ENCODE results near the gene HOXA3.

The HOXA3 gene

GRCh38 chr7:27155816-27156507 is 3.6 kb upstream of the HOXA3 start:
- Histone ChIP-seq H3K4me1 (ENCODE audit: control extremely low read depth in 1 of 4, control insufficient read depth in 4 of 4, insufficient read depth in 4 of 4, low read length in 3 of 4) (peaks cover 4 to 86% (median 77%) of the 10 kb centered on the region in 4 experiments), H3K36me3 (ENCODE audit: control insufficient read depth in 4 of 4, insufficient read depth in 4 of 4, low read length in 3 of 4) (peaks cover 0 to 17% (median 0%) of the 10 kb centered on the region in 4 experiments), H3K27me3 (replicated peaks in 2 of 5; ENCODE audit: control insufficient read depth in 4 of 5, insufficient read depth in 5 of 5, low read length in 4 of 5) (no peaks in the 10 kb centered on the region), H3K4me3 (ENCODE audit: control insufficient read depth in 1 of 7, extremely low read depth in 1 of 7, insufficient read depth in 4 of 7, low read depth in 2 of 7, low read length in 6 of 7) (peak overlapping the region; percentile 32 to 100 (median 82)), H3K9me3 (ENCODE audit: control extremely low read depth in 1 of 5, control insufficient read depth in 4 of 5, insufficient read depth in 2 of 5, low read depth in 1 of 5, low read length in 4 of 5) (no peaks in the 10 kb centered on the region), H3K27ac (ENCODE audit: insufficient read depth in 1 of 2, low read depth in 1 of 2, low read length in 2 of 2, poor library complexity in 1 of 2, severe bottlenecking in 2 of 2) (peak overlapping the region; percentile 76 to 96)
- peak; percentile 60 to 78 (median 71) for DNase-seq
- CTCF ChIA-PET: interaction anchor here (0.7 to 4.1 kb wide), 18 partner anchors 6 to 1263 kb away, joined by 3 to 41 read pairs (median 6); partner anchors contain the start of genes HOXA5 and HOXA9
- POLR2A ChIA-PET: interaction anchor here (0.9 to 1.6 kb wide), 5 partner anchors 10 to 956 kb away, joined by 3 to 9 read pairs (median 3); partner anchors contain the start of genes HOXA4 and HOXA9
- under 1% methylated on average over 51 of the region's 63 CpGs for whole genome bisulfite sequencing (ENCODE audit: insufficient coverage)

GRCh38 chr7:27154901-27155815 is 2.8 kb upstream of the HOXA3 start:
- 1% methylated on average over 39 of the region's 48 CpGs for WGBS (ENCODE audit: insufficient coverage)
- Histone ChIP-seq H3K27ac (ENCODE audit: insufficient read depth in 1 of 2, low read depth in 1 of 2, low read length in 2 of 2, poor library complexity in 1 of 2, severe bottlenecking in 2 of 2) (peak overlapping the region; percentile 76 to 96), H3K4me1 (ENCODE audit: control extremely low read depth in 1 of 4, control insufficient read depth in 4 of 4, insufficient read depth in 4 of 4, low read length in 3 of 4) (peaks cover 4 to 83% (median 77%) of the 10 kb centered on the region in 4 experiments), H3K4me3 (ENCODE audit: control insufficient read depth in 1 of 7, extremely low read depth in 1 of 7, insufficient read depth in 4 of 7, low read depth in 2 of 7, low read length in 6 of 7) (peak overlapping the region; percentile 24 to 100 (median 82)), H3K9me3 (ENCODE audit: control extremely low read depth in 1 of 5, control insufficient read depth in 4 of 5, insufficient read depth in 2 of 5, low read depth in 1 of 5, low read length in 4 of 5) (no peaks in the 10 kb centered on the region), H3K36me3 (ENCODE audit: control insufficient read depth in 4 of 4, insufficient read depth in 4 of 4, low read length in 3 of 4) (peaks cover 0 to 20% (median 0%) of the 10 kb centered on the region in 4 experiments), H3K27me3 (replicated peaks in 2 of 5; ENCODE audit: control insufficient read depth in 4 of 5, insufficient read depth in 5 of 5, low read length in 4 of 5) (no peaks in the 10 kb centered on the region)
- ChIA-PET POLR2A (interaction anchor here (1.4 to 1.5 kb wide), 2 partner anchors 297 to 955 kb away, joined by 3 to 4 read pairs; no protein-coding TSS in a partner anchor), CTCF (interaction anchor here (0.7 to 4.1 kb wide), 10 partner anchors 7 to 487 kb away, joined by 3 to 24 read pairs (median 6); partner anchors contain the start of genes HOXA5 and HOXA9)
- DNase-seq: peak in 1 of 3 donors; percentile 73

GRCh38 chr7:27154369-27154768 is 2.0 kb upstream of the HOXA3 start:
- peaks cover 0 to 25% (median 0%) of the 10 kb centered on the region in 4 experiments for H3K36me3 ChIP-seq (ENCODE audit: control insufficient read depth in 4 of 4, insufficient read depth in 4 of 4, low read length in 3 of 4)
- no peaks in the 10 kb centered on the region for H3K27me3 ChIP-seq (replicated peaks in 2 of 5; ENCODE audit: control insufficient read depth in 4 of 5, insufficient read depth in 5 of 5, low read length in 4 of 5)
- ChIA-PET CTCF (interaction anchor here (0.8 to 4.1 kb wide), 14 partner anchors 8 to 780 kb away, joined by 3 to 24 read pairs (median 4); partner anchors contain the start of gene HOXA9), POLR2A (interaction anchor here (0.9 to 1.5 kb wide), 2 partner anchors 15 to 296 kb away, joined by 4 to 5 read pairs; no protein-coding TSS in a partner anchor)
- peak in 1 of 3 donors; percentile 5 for DNase-seq
- H3K9me3 ChIP-seq (ENCODE audit: control extremely low read depth in 1 of 5, control insufficient read depth in 4 of 5, insufficient read depth in 2 of 5, low read depth in 1 of 5, low read length in 4 of 5): no peaks in the 10 kb centered on the region
- peak overlapping the region in 6 of 7 experiments; percentile 25 to 100 (median 88) for H3K4me3 ChIP-seq (ENCODE audit: control insufficient read depth in 1 of 7, extremely low read depth in 1 of 7, insufficient read depth in 4 of 7, low read depth in 2 of 7, low read length in 6 of 7)
- WGBS (ENCODE audit: insufficient coverage): 66% methylated on average over 5 of the region's 10 CpGs
- peaks cover 6 to 83% (median 76%) of the 10 kb centered on the region in 4 experiments for H3K4me1 ChIP-seq (ENCODE audit: control extremely low read depth in 1 of 4, control insufficient read depth in 4 of 4, insufficient read depth in 4 of 4, low read length in 3 of 4)
- H3K27ac ChIP-seq (ENCODE audit: insufficient read depth in 1 of 2, low read depth in 1 of 2, low read length in 2 of 2, poor library complexity in 1 of 2, severe bottlenecking in 2 of 2): peak overlapping the region in 1 of 2 experiments; percentile 96

- DNase-seq: peak in 1 of 3 donors; percentile 0
- H3K4me1 ChIP-seq (ENCODE audit: control extremely low read depth in 1 of 4, control insufficient read depth in 4 of 4, insufficient read depth in 4 of 4, low read length in 3 of 4): peaks cover 5 to 83% (median 76%) of the 10 kb centered on the region in 4 experiments
- H3K4me3 ChIP-seq (ENCODE audit: control insufficient read depth in 1 of 7, extremely low read depth in 1 of 7, insufficient read depth in 4 of 7, low read depth in 2 of 7, low read length in 6 of 7): peak overlapping the region in 6 of 7 experiments; percentile 13 to 100 (median 92)
- no peaks in the 10 kb centered on the region for H3K9me3 ChIP-seq (ENCODE audit: control extremely low read depth in 1 of 5, control insufficient read depth in 4 of 5, insufficient read depth in 2 of 5, low read depth in 1 of 5, low read length in 4 of 5)
- ChIA-PET CTCF (interaction anchor here (1.0 to 4.1 kb wide), 11 partner anchors 9 to 779 kb away, joined by 3 to 24 read pairs (median 4); partner anchors contain the start of gene HOXA9), POLR2A (interaction anchor here (0.9 to 1.6 kb wide), 2 partner anchors 13 to 16 kb away, joined by 3 to 5 read pairs; no protein-coding TSS in a partner anchor)
- H3K27ac ChIP-seq (ENCODE audit: insufficient read depth in 1 of 2, low read depth in 1 of 2, low read length in 2 of 2, poor library complexity in 1 of 2, severe bottlenecking in 2 of 2): peak overlapping the region; percentile 75 to 96
- WGBS (ENCODE audit: insufficient coverage): no CpG with 5 or more reads among the region's 3 CpGs
- H3K36me3 ChIP-seq (ENCODE audit: control insufficient read depth in 4 of 4, insufficient read depth in 4 of 4, low read length in 3 of 4): peaks cover 0 to 32% (median 0%) of the 10 kb centered on the region in 4 experiments
- no peaks in the 10 kb centered on the region for H3K27me3 ChIP-seq (replicated peaks in 2 of 5; ENCODE audit: control insufficient read depth in 4 of 5, insufficient read depth in 5 of 5, low read length in 4 of 5)
Observed at GRCh38 chr7:27153526-27153925, 1.1 kb upstream of the HOXA3 start.

GRCh38 chr7:27152816-27153442 is 546 bp upstream of the HOXA3 start:
- peak in 1 of 3 donors; percentile 16 for DNase-seq
- Histone ChIP-seq H3K36me3 (ENCODE audit: control insufficient read depth in 4 of 4, insufficient read depth in 4 of 4, low read length in 3 of 4) (peaks cover 0 to 34% (median 0%) of the 10 kb centered on the region in 4 experiments), H3K27me3 (replicated peaks in 2 of 5; ENCODE audit: control insufficient read depth in 4 of 5, insufficient read depth in 5 of 5, low read length in 4 of 5) (no peaks in the 10 kb centered on the region), H3K9me3 (ENCODE audit: control extremely low read depth in 1 of 5, control insufficient read depth in 4 of 5, insufficient read depth in 2 of 5, low read depth in 1 of 5, low read length in 4 of 5) (no peaks in the 10 kb centered on the region), H3K4me1 (ENCODE audit: control extremely low read depth in 1 of 4, control insufficient read depth in 4 of 4, insufficient read depth in 4 of 4, low read length in 3 of 4) (peaks cover 5 to 83% (median 76%) of the 10 kb centered on the region in 4 experiments), H3K4me3 (ENCODE audit: control insufficient read depth in 1 of 7, extremely low read depth in 1 of 7, insufficient read depth in 4 of 7, low read depth in 2 of 7, low read length in 6 of 7) (peak overlapping the region; percentile 76 to 100 (median 91)), H3K27ac (ENCODE audit: insufficient read depth in 1 of 2, low read depth in 1 of 2, low read length in 2 of 2, poor library complexity in 1 of 2, severe bottlenecking in 2 of 2) (peak overlapping the region; percentile 75 to 96)
- 4% methylated on average over 7 of the region's 22 CpGs for WGBS (ENCODE audit: insufficient coverage)
- ChIA-PET POLR2A (interaction anchor here (0.8 to 3.4 kb wide), 6 partner anchors 9 to 784 kb away, joined by 3 to 15 read pairs (median 3); no protein-coding TSS in a partner anchor), CTCF (interaction anchor here (0.8 to 4.1 kb wide), 16 partner anchors 9 to 1275 kb away, joined by 3 to 24 read pairs (median 4); partner anchors contain the start of gene HOXA9)

Measured in common myeloid progenitor, CD34-positive (primary cell).